Measurements from ENCODE around the gene LCOR. TPM values are rescaled to one million over a fixed set of nuclear protein-coding genes. Genes with fewer than 3 reads are reported as not detected.

LCOR gene
- polyA plus RNA-seq, 1 experiment: 11.6 TPM

- no peak for DNase-seq (ENCODE audit: low read depth, low spot score)
- ChIA-PET POLR2A (no interaction called here), CTCF (no interaction called here)
- peaks cover 7% of the 10 kb centered on the region; the same call in 1 of the 2 replicates for H3K9me3 ChIP-seq (ENCODE audit: control insufficient read depth, insufficient read depth, low read length)
- no peak for TF ChIP-seq CTCF (IDR thresholded peaks at IDR 0.05; ENCODE audit: low read depth, low read length)
- peaks cover 11% of the 10 kb centered on the region for H3K27me3 ChIP-seq (ENCODE audit: control insufficient read depth, insufficient read depth, low read length)
- no peak overlapping the region for H3K4me3 ChIP-seq (ENCODE audit: low read depth, low read length)
- H3K27ac ChIP-seq (ENCODE audit: low read depth, low read length): no peak overlapping the region
Observed at GRCh38 chr10:97007417-97007816, 175.3 kb downstream of the LCOR start.

GRCh38 chr10:97010695-97011206 is 178.7 kb downstream of the LCOR start:
- DNase-seq (ENCODE audit: low read depth, low spot score): no peak
- ChIA-PET CTCF (no interaction called here), POLR2A (no interaction called here)
- peaks cover 15% of the 10 kb centered on the region for H3K27me3 ChIP-seq (ENCODE audit: control insufficient read depth, insufficient read depth, low read length)
- H3K4me3 ChIP-seq (ENCODE audit: low read depth, low read length): no peak overlapping the region
- no peak overlapping the region for H3K27ac ChIP-seq (ENCODE audit: low read depth, low read length)
- no peak for TF ChIP-seq CTCF (IDR thresholded peaks at IDR 0.05; ENCODE audit: low read depth, low read length)
- peaks cover 7% of the 10 kb centered on the region; the same call in 1 of the 2 replicates for H3K9me3 ChIP-seq (ENCODE audit: control insufficient read depth, insufficient read depth, low read length)

DNA sequence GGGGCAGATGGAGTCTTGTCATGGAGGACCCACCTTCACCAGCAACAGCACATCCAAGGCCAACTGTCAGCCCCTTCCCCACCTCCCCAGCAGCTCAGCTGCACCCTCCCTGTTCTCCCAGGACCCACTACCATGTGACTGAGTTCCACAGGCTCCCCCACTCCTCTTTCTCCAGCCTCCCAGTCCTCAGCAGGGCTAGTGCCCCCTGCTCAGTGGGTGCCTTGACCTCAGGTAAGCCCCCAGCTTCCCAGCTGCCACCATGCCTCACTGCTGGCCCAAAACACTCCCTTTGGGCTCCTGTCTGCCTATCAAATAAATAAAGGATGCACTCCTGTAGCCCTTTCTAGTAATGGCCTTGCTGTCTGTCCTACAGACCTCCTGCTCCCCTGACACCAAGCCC is 179.3 kb downstream of the LCOR start:
- H3K27me3 ChIP-seq (ENCODE audit: control insufficient read depth, insufficient read depth, low read length): peaks cover 14% of the 10 kb centered on the region
- DNase-seq (ENCODE audit: low read depth, low spot score): no peak
- no peak overlapping the region for H3K4me3 ChIP-seq (ENCODE audit: low read depth, low read length)
- H3K27ac ChIP-seq (ENCODE audit: low read depth, low read length): no peak overlapping the region
- no peak for TF ChIP-seq CTCF (IDR thresholded peaks at IDR 0.05; ENCODE audit: low read depth, low read length)
- peaks cover 3% of the 10 kb centered on the region; the same call in 1 of the 2 replicates for H3K9me3 ChIP-seq (ENCODE audit: control insufficient read depth, insufficient read depth, low read length)
- ChIA-PET POLR2A (no interaction called here), CTCF (no interaction called here)

DNA sequence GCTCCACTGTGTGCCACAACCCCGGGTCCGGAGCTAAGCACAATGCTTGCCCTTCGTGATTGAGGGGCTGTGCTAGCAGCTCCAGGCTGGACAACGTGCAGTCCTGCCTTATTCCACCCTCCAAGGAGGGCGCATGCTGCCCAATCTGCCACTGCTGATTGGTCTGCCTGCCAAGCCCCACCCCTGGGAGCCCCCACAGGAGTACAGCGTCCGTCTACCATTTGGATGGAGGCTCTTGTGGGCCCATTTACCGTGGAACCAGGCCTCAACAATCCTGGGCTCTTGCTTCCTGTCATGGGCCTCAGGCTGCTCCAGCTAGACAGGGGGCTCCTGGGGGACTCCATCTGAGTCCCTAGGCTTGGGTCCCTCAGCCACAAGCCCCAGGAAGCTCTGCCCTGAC is 180.4 kb downstream of the LCOR start:
- DNase-seq (ENCODE audit: low read depth, low spot score): no peak
- Histone ChIP-seq H3K9me3 (ENCODE audit: control insufficient read depth, insufficient read depth, low read length) (no peaks in the 10 kb centered on the region; the same call in 1 of the 2 replicates), H3K27ac (ENCODE audit: low read depth, low read length) (no peak overlapping the region), H3K4me3 (ENCODE audit: low read depth, low read length) (no peak overlapping the region), H3K27me3 (ENCODE audit: control insufficient read depth, insufficient read depth, low read length) (peaks cover 12% of the 10 kb centered on the region)
- TF ChIP-seq CTCF (IDR thresholded peaks at IDR 0.05; ENCODE audit: low read depth, low read length): no peak
- ChIA-PET POLR2A (no interaction called here), CTCF (interaction anchor here (0.5 to 1.4 kb wide), 2 partner anchors 13 to 194 kb away, joined by 3 to 4 read pairs; no protein-coding TSS in a partner anchor)

DNA sequence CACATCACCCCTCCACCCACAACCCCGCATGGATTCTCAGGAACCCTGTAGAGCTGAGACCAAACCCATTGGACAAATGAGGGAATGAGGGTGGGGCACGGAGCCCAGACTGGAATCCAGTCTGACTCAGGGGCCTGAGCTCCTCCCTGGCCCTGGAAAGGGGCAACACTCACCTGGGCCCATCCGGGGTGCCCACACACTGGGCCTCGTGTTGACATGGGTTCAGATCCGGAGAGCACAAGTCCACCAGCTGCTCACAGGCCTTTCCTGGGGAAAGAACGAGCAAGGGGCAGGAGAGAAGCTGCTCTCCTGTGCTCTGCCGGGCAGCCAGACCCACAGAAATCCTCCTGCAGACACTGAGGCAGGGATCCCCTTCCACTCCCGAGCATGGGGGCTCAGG is 181.5 kb downstream of the LCOR start:
- DNase-seq (ENCODE audit: low read depth, low spot score): no peak
- TF ChIP-seq CTCF (IDR thresholded peaks at IDR 0.05; ENCODE audit: low read depth, low read length): no peak
- no peaks in the 10 kb centered on the region; the same call in 1 of the 2 replicates for H3K9me3 ChIP-seq (ENCODE audit: control insufficient read depth, insufficient read depth, low read length)
- no peak overlapping the region for H3K4me3 ChIP-seq (ENCODE audit: low read depth, low read length)
- CTCF ChIA-PET: interaction anchor here (1.4 kb wide), 1 partner anchor 12 kb away, joined by 4 read pairs; no protein-coding TSS in a partner anchor
- POLR2A ChIA-PET: no interaction called here
- H3K27me3 ChIP-seq (ENCODE audit: control insufficient read depth, insufficient read depth, low read length): peaks cover 12% of the 10 kb centered on the region
- no peak overlapping the region for H3K27ac ChIP-seq (ENCODE audit: low read depth, low read length)

All from AG04450 (cell line).